Measurements from ENCODE around the gene ZNF140. TPM values are rescaled to one million over a fixed set of nuclear protein-coding genes. Genes with fewer than 3 reads are reported as not detected.

Gene ZNF140
- total RNA-seq, 8 experiments from 2014 or later = 11.6 to 28.7 (median 24.9) TPM

Other genes with a start within 250 kb of the ZNF140 start
- gene CHFR, start 193.3 kb upstream of the ZNF140 start, total RNA-seq = 10 to 100 TPM; 22.1 to 69.6 (median 24.8) TPM
- 10 to 100 TPM in 3 of 8 experiments, 1 to 10 TPM in 5; 7.6 to 22.5 (median 9.2) TPM for gene ZNF605, start 124.6 kb upstream of the ZNF140 start, total RNA-seq
- 10 to 100 TPM in 4 of 8 experiments, 1 to 10 TPM in 4; 8.7 to 19.4 (median 10.1) TPM for gene ZNF26, start 94.6 kb upstream of the ZNF140 start, total RNA-seq
- gene ZNF84, start 43.4 kb upstream of the ZNF140 start, total RNA-seq = 10 to 100 TPM; 25.0 to 55.5 (median 51.0) TPM
- 1 to 10 TPM; 1.2 to 6.4 (median 4.1) TPM for gene ZNF891, start 49.4 kb downstream of the ZNF140 start, total RNA-seq
- 10 to 100 TPM in 7 of 8 experiments, 1 to 10 TPM in 1; 8.6 to 30.4 (median 25.4) TPM for gene ZNF10, start 49.7 kb downstream of the ZNF140 start, total RNA-seq
- gene ZNF268, start 100.6 kb downstream of the ZNF140 start, total RNA-seq = 10 to 100 TPM; 13.6 to 36.3 (median 21.6) TPM
- under 1 TPM in 6 of 8 experiments, not detected in 2; 0.05 to 0.71 (median 0.11) TPM for gene ANHX, start 155.0 kb downstream of the ZNF140 start, total RNA-seq